GM21619 (cell line): ENCODE measurements around the gene ABLIM1.

ENCODE experiments used
- ATAC-seq: cut with Tn5 transposase; IDR thresholded peaks from one replicate; pipeline ENCODE4 v1.9.1; 2021; ENCODE audit not compliant: unreplicated experiment

The ABLIM1 gene

GRCh38 chr10:114680543-114681117, 22.6 kb upstream of the ABLIM1 start:
- ATAC-seq: no peak

GRCh38 chr10:114679552-114679951, 21.5 kb upstream of the ABLIM1 start:
- ATAC-seq: no peak

GRCh38 chr10:114678820-114679219, 20.7 kb upstream of the ABLIM1 start:
- no peak for ATAC-seq

- no peak for ATAC-seq
Observed at GRCh38 chr10:114678336-114678735, 20.3 kb upstream of the ABLIM1 start.

GRCh38 chr10:114674346-114674745, 16.3 kb upstream of the ABLIM1 start:
- ATAC-seq: no peak

- ATAC-seq: no peak
Observed at GRCh38 chr10:114669648-114670047, 11.6 kb upstream of the ABLIM1 start.

- ATAC-seq: no peak
Observed at GRCh38 chr10:114668375-114669080, 10.5 kb upstream of the ABLIM1 start.

- ATAC-seq: no peak
Observed at GRCh38 chr10:114665873-114666272, 7.8 kb upstream of the ABLIM1 start.

- ATAC-seq: no peak
Observed at GRCh38 chr10:114665406-114665805, 7.3 kb upstream of the ABLIM1 start.

GRCh38 chr10:114664127-114664526, 6.1 kb upstream of the ABLIM1 start:
- no peak for ATAC-seq

GRCh38 chr10:114663626-114664025, 5.6 kb upstream of the ABLIM1 start:
- ATAC-seq: no peak

GRCh38 chr10:114662646-114663217, 4.7 kb upstream of the ABLIM1 start:
- no peak for ATAC-seq

GRCh38 chr10:114661212-114661880, 3.3 kb upstream of the ABLIM1 start:
- no peak for ATAC-seq

GRCh38 chr10:114655671-114656070, 2.4 kb downstream of the ABLIM1 start:
- no peak for ATAC-seq

- ATAC-seq: no peak
Observed at GRCh38 chr10:114654822-114655575, 3.1 kb downstream of the ABLIM1 start.

- ATAC-seq: no peak
Observed at GRCh38 chr10:114653926-114654325, 4.1 kb downstream of the ABLIM1 start.

GRCh38 chr10:114652402-114653368, 5.4 kb downstream of the ABLIM1 start:
- no peak for ATAC-seq

GRCh38 chr10:114650831-114651230, 7.2 kb downstream of the ABLIM1 start:
- no peak for ATAC-seq

- no peak for ATAC-seq
Observed at GRCh38 chr10:114650266-114650665, 7.8 kb downstream of the ABLIM1 start.
